H1 (cell line): Measurements from ENCODE around the gene MRPL28. TPM values are rescaled to one million over a fixed set of nuclear protein-coding genes. Genes with fewer than 3 reads are reported as not detected.

Source experiments
- ASH2L ChIP-seq: fragments of 200-600, 300-600 bp; sonication (generic); IDR thresholded peaks from one replicate; pipeline ENCODE4 v1.7.1; 2017; ENCODE audit warnings: low read length
- CHD2 ChIP-seq: IDR thresholded peaks from 2 replicates; pipeline ENCODE4 v1.6.1; 2012; ENCODE audit warnings: low read length, improper control_type of control experiment
- EGR1 ChIP-seq: IDR thresholded peaks from 2 replicates; pipeline ENCODE4 v1.6.1; 2011; ENCODE audit warnings: low read depth, low read length, borderline replicate concordance
- EP300 ChIP-seq, 2 experiments: IDR thresholded peaks; 1 replicate in 1 of 2; 2 replicates in 1 of 2; pipeline ENCODE4 v1.6.1; 2011 to 2012; ENCODE audit warnings: low read depth in 2 of 2, low read length in 2 of 2, mild to moderate bottlenecking in 2 of 2, borderline replicate concordance in 1 of 2, inconsistent platforms in 1 of 2, moderate library complexity in 1 of 2
- GTF2F1 ChIP-seq: IDR thresholded peaks from 2 replicates; pipeline ENCODE4 v1.6.1; 2012; ENCODE audit warnings: low read depth, low read length, improper control_type of control experiment, borderline replicate concordance
- NANOG ChIP-seq: IDR thresholded peaks from 2 replicates; pipeline ENCODE4 v1.6.1; 2011; ENCODE audit warnings: low read length, low read depth, mild to moderate bottlenecking, inconsistent platforms; ENCODE audit not compliant: insufficient read depth, poor library complexity, severe bottlenecking
- NRF1 ChIP-seq: IDR thresholded peaks from 2 replicates; pipeline ENCODE4 v1.6.1; 2011; ENCODE audit warnings: mild to moderate bottlenecking, low read depth, low read length, improper control_type of control experiment
- POLR2A ChIP-seq, 2 experiments: IDR thresholded peaks; 1 replicate in 1 of 2; 2 replicates in 1 of 2; pipeline ENCODE4 v1.6.1; 2011; ENCODE audit warnings: low read depth in 2 of 2, low read length in 2 of 2, mild to moderate bottlenecking in 2 of 2; ENCODE audit errors: control extremely low read depth in 1 of 2
- RNF2 ChIP-seq: fragments of 200-900, 300-1000 bp; sonication (generic); IDR thresholded peaks from 2 replicates; pipeline ENCODE4 v1.7.1; 2016; ENCODE audit warnings: borderline replicate concordance, low read depth, mild to moderate bottlenecking, antibody characterized with exemption, low read length; ENCODE audit not compliant: poor library complexity, severe bottlenecking; ENCODE audit errors: missing control alignments
- SP2 ChIP-seq: IDR thresholded peaks from 2 replicates; pipeline ENCODE4 v1.6.1; 2012; ENCODE audit warnings: mild to moderate bottlenecking, low read length, inconsistent platforms
- SUZ12 ChIP-seq: fragments of 200-600 bp; sonication (generic); IDR thresholded peaks from 2 replicates; pipeline ENCODE4 v1.6.1; 2012; ENCODE audit warnings: mild to moderate bottlenecking, inconsistent platforms, low read length, moderate library complexity, mixed read lengths
- TAF7 ChIP-seq: optimal IDR thresholded peaks from 2 replicates; pipeline ENCODE3; 2011; ENCODE audit warnings: low read depth, mild to moderate bottlenecking, inconsistent platforms, low read length, moderate library complexity, borderline replicate concordance
- TCF12 ChIP-seq: IDR thresholded peaks from 2 replicates; pipeline ENCODE4 v1.6.1; 2011; ENCODE audit warnings: low read depth, mild to moderate bottlenecking, low read length
- ZNF274 ChIP-seq: IDR thresholded peaks from 2 replicates; pipeline ENCODE4 v1.7.0; 2012; ENCODE audit warnings: low read length, borderline replicate concordance; ENCODE audit errors: extremely low read depth
- polyA plus RNA-seq, 7 experiments: library from polyadenylated mRNA; depleted of rRNA in 3 of 7; stranded (reverse) in 5 of 7; unstranded in 2 of 7; fragments of >200 nt in 5 of 7; fragments of 200-250 nt in 2 of 7; gene quantifications; 1 replicate in 5 of 7; 2 replicates in 1 of 7; 4 replicates in 1 of 7; pipeline versions ENCODE4 v1.2.1 to v1.2.3, GENCODE V29; 2011 to 2013; ENCODE audit warnings: missing spikeins in 2 of 7, mixed read lengths in 2 of 7
- total RNA-seq: library from RNA; stranded (reverse); fragmentation: NEBNext Ultra II Directional; extraction: Animal tissue kit (Norgen Biotek cat#: 25700); gene quantifications from 2 replicates; pipeline ENCODE4 v1.2.1, GENCODE V29; 2021
- TF ChIP-seq, protein P1 (sequence below), 3 experiments: IDR thresholded peaks; 1 replicate in 2 of 3; 2 replicates in 1 of 3; pipeline versions ENCODE4 v1.5.1 to v1.6.1; 2011; ENCODE audit warnings: low read length in 3 of 3, mild to moderate bottlenecking in 3 of 3, inconsistent platforms in 2 of 3, low read depth in 1 of 3, moderate library complexity in 1 of 3; ENCODE audit not compliant: insufficient read depth in 1 of 3; ENCODE audit errors: control extremely low read depth in 1 of 3
- TF ChIP-seq, protein P2 (sequence below): IDR thresholded peaks from 2 replicates; pipeline ENCODE4 v1.6.1; 2011; ENCODE audit warnings: low read depth, mild to moderate bottlenecking, low read length; ENCODE audit not compliant: insufficient read depth
- TF ChIP-seq, protein P3 (sequence below): IDR thresholded peaks from 2 replicates; pipeline ENCODE4 v1.6.1; 2012; ENCODE audit warnings: inconsistent platforms

MRPL28 gene
- total and polyA plus RNA-seq, 2 of the 8 experiments (the other 6 are each of a cell fraction or from before 2014, with no cell fraction given), result 88.9 to 188 TPM

DNA sequence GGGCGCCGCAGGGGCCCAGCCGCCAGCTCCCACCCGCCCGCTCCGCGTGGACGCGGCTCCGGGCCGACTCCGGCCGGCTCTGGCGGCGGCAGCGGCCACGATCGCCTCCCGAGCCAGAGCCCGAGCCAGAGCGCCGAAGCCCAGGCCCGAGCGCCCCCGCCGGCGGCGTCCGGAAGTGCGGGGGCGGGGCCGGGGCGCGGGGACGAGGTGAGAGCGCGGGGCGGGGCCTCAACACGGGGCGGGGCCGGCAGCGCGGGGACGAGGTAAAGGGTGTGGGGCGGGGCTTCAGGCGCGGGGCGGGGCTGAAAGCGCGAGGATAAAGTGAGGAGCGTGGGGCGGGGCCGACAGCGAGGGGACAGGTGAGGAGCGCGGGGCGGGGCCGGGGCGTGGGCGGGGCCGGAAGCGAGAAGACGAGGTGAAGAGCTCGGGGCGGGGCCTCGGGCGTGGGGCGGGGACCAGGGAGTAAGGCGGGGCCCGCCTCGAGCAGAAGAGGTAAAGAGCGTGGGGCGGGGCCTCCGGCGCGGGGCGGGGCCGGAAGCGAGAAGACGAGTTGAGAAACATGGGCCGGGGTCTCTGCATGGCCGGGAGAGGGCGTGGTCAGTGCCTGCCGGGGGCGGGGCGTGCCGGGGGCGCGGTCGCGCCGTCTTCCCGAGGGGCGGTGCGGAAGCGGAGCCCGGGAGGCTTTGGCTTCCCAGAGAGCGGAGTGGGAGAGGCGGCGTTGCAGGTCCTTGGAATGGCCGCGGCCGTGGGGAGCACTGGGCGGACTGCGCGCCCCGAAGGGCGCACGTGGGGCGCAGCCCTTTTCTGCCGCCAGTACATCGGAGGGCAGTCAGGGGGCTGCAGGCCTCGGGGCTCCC is 17.6 kb downstream of the MRPL28 start, which contains the start of gene AXIN1 (continued):
- TF ChIP-seq CHD2, result no peak
- TF ChIP-seq SUZ12, result no peak
- no peak for TF ChIP-seq GTF2F1
- TF ChIP-seq SP2, result no peak
- TF ChIP-seq, protein P1, sequence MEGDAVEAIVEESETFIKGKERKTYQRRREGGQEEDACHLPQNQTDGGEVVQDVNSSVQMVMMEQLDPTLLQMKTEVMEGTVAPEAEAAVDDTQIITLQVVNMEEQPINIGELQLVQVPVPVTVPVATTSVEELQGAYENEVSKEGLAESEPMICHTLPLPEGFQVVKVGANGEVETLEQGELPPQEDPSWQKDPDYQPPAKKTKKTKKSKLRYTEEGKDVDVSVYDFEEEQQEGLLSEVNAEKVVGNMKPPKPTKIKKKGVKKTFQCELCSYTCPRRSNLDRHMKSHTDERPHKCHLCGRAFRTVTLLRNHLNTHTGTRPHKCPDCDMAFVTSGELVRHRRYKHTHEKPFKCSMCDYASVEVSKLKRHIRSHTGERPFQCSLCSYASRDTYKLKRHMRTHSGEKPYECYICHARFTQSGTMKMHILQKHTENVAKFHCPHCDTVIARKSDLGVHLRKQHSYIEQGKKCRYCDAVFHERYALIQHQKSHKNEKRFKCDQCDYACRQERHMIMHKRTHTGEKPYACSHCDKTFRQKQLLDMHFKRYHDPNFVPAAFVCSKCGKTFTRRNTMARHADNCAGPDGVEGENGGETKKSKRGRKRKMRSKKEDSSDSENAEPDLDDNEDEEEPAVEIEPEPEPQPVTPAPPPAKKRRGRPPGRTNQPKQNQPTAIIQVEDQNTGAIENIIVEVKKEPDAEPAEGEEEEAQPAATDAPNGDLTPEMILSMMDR (IDR thresholded peaks at IDR 0.05; ENCODE audit: control extremely low read depth in 1 of 3, insufficient read depth in 1 of 3, low read depth in 1 of 3, low read length in 3 of 3), result peak; percentile 44 to 64 (median 51)
- no peak for TF ChIP-seq ZNF274
- no peak for TF ChIP-seq ASH2L
- peak; percentile 60; the same call in 1 of the 2 replicates for TF ChIP-seq EGR1
- TF ChIP-seq, protein P2, sequence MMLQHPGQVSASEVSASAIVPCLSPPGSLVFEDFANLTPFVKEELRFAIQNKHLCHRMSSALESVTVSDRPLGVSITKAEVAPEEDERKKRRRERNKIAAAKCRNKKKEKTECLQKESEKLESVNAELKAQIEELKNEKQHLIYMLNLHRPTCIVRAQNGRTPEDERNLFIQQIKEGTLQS, result no peak
- no peak for TF ChIP-seq NANOG
- no peak for TF ChIP-seq EP300 (IDR thresholded peaks at IDR 0.05; ENCODE audit: borderline replicate concordance in 1 of 2, low read depth in 2 of 2, low read length in 2 of 2)
- TF ChIP-seq, protein P3, sequence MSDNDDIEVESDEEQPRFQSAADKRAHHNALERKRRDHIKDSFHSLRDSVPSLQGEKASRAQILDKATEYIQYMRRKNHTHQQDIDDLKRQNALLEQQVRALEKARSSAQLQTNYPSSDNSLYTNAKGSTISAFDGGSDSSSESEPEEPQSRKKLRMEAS, result peak; percentile 26; the same call in 1 of the 2 replicates
- TF ChIP-seq POLR2A (IDR thresholded peaks at IDR 0.05; ENCODE audit: control extremely low read depth in 1 of 2, low read depth in 2 of 2, low read length in 2 of 2), result peak in 1 of 2 experiments; percentile 44; a peak in 1 of 3 replicates
- no peak for TF ChIP-seq RNF2
- TF ChIP-seq NRF1, result no peak
- TF ChIP-seq TAF7, result no peak
- TF ChIP-seq TCF12, result no peak
